ENCODE data around the gene KLK4.

GRCh38 chr19:50926144-50926543 is 14.9 kb upstream of the KLK4 start:
- TF ChIP-seq CTCF (IDR thresholded peaks at IDR 0.05) (no peak), POLR2A (IDR thresholded peaks at IDR 0.05) (no peak)
